Endothelial cell (in vitro differentiated cells): Measurements from ENCODE around the gene CFAP61. TPM values are rescaled to one million over a fixed set of nuclear protein-coding genes. Genes with fewer than 3 reads are reported as not detected.

Experiments
- DNase-seq: peaks from one replicate; pipeline ENCODE4 v3.0.0; 2021; ENCODE audit warnings: low spot score
- H3K27ac Mint-ChIP-seq: one replicate; pipeline ENCODE4 v1.8.0; 2021; ENCODE audit warnings: mixed read lengths, inconsistent platforms; ENCODE audit not compliant: unreplicated experiment
- H3K27me3 Mint-ChIP-seq: one replicate; pipeline ENCODE4 v1.8.0; 2021; ENCODE audit warnings: mild to moderate bottlenecking, moderate library complexity, mixed read lengths, inconsistent platforms; ENCODE audit not compliant: unreplicated experiment
- H3K36me3 Mint-ChIP-seq: one replicate; pipeline ENCODE4 v1.8.0; 2021; ENCODE audit warnings: mild to moderate bottlenecking, low read depth, mixed read lengths, inconsistent platforms; ENCODE audit not compliant: unreplicated experiment
- H3K4me1 Mint-ChIP-seq: one replicate; pipeline ENCODE4 v1.8.0; 2021; ENCODE audit warnings: mild to moderate bottlenecking, mixed read lengths, inconsistent platforms; ENCODE audit not compliant: unreplicated experiment
- H3K4me3 Mint-ChIP-seq: one replicate; pipeline ENCODE4 v1.8.0; 2021; ENCODE audit warnings: mild to moderate bottlenecking, mixed read lengths, inconsistent platforms; ENCODE audit not compliant: unreplicated experiment
- H3K9me3 Mint-ChIP-seq: one replicate; pipeline ENCODE4 v1.8.0; 2021; ENCODE audit warnings: mixed read lengths, inconsistent platforms; ENCODE audit not compliant: unreplicated experiment
- total RNA-seq: library from RNA; stranded (reverse); fragmentation: NEBNext Ultra II Directional; extraction: Animal tissue kit (Norgen Biotek cat#: 25700); gene quantifications from one replicate; pipeline ENCODE4 v1.2.1, GENCODE V29; 2021; ENCODE audit not compliant: unreplicated experiment
- TF ChIP-seq, protein P1 (sequence below): fragments of 200-600 bp; sonication (generic); IDR thresholded peaks from one replicate; pipeline ENCODE4 v1.5.0; 2021; ENCODE audit warnings: antibody characterized with exemption; ENCODE audit not compliant: unreplicated experiment

CFAP61 gene
- total RNA-seq, 1 donor from 2014 or later = not detected

DNA sequence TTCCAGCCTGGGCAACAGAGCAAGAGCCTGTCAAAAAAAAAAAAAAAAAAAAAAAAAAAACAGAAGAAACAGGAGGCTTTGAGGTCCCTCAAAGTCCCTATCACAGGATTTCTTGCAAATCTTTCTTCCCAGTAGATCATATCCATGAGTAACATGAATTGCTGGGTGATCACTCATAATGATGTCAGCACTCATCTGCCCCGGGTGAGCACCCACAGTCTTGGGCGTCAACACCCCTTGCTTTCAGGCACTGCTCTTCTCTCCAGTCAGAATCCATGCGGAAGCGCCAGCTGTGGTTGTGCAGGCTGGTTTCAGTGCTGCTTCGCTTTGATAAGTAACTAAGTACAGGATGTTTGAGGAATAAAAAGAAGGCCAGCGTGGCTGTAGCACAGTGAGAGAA lies 275.4 kb downstream of the CFAP61 start:
- H3K9me3 Mint-ChIP-seq = no peaks in the 10 kb centered on the region
- no peaks in the 10 kb centered on the region for H3K36me3 Mint-ChIP-seq
- no peaks in the 10 kb centered on the region for H3K27me3 Mint-ChIP-seq
- DNase-seq = no peak
- H3K4me1 Mint-ChIP-seq = no peaks in the 10 kb centered on the region
- TF ChIP-seq, protein P1, sequence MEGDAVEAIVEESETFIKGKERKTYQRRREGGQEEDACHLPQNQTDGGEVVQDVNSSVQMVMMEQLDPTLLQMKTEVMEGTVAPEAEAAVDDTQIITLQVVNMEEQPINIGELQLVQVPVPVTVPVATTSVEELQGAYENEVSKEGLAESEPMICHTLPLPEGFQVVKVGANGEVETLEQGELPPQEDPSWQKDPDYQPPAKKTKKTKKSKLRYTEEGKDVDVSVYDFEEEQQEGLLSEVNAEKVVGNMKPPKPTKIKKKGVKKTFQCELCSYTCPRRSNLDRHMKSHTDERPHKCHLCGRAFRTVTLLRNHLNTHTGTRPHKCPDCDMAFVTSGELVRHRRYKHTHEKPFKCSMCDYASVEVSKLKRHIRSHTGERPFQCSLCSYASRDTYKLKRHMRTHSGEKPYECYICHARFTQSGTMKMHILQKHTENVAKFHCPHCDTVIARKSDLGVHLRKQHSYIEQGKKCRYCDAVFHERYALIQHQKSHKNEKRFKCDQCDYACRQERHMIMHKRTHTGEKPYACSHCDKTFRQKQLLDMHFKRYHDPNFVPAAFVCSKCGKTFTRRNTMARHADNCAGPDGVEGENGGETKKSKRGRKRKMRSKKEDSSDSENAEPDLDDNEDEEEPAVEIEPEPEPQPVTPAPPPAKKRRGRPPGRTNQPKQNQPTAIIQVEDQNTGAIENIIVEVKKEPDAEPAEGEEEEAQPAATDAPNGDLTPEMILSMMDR = no peak
- no peak overlapping the region for H3K27ac Mint-ChIP-seq
- no peak overlapping the region for H3K4me3 Mint-ChIP-seq

DNA sequence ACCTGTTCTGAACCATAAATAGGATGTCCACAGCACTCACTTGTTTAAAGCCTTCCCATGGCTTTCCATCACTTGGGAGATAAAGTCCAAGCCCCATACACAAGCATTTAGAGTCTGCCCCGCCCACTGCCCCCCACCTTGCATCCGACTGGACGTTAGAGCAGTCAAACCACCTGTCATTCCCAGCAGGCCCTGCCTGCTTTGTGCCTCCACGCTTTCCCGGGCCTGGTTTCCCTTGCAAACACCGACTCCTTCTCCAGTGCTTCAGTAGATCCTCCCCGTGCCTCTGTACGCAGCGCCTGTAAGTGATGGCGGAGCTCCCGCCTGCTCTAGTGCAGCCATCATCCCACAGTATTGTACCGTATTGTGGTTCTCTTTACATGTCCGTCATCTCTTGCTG lies 277.2 kb downstream of the CFAP61 start:
- H3K36me3 Mint-ChIP-seq = no peaks in the 10 kb centered on the region
- H3K4me3 Mint-ChIP-seq = no peak overlapping the region
- H3K9me3 Mint-ChIP-seq = no peaks in the 10 kb centered on the region
- H3K27me3 Mint-ChIP-seq = no peaks in the 10 kb centered on the region
- no peaks in the 10 kb centered on the region for H3K4me1 Mint-ChIP-seq
- no peak for DNase-seq
- H3K27ac Mint-ChIP-seq = no peak overlapping the region
- TF ChIP-seq, protein P1 = no peak

DNA sequence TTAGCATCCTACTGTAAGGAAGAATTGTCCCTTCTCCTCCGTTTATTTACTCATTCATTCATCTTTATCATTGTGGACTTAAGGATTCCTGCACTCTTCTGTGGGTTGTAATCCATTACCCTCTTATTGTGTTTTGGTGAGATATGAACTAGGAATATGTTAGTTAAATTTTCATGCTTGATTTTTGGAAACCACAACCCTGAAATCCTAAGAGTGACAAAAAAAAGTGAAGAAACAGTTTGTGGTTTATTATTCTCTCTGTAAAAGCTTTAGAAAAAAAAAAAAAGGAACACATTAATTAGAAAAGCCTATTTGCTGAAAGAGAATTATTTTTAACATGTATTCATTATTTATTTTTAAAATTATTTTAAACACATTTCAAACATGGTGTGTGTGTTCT lies 278.8 kb downstream of the CFAP61 start:
- TF ChIP-seq, protein P1 = no peak
- Mint-ChIP-seq H3K27me3 (no peaks in the 10 kb centered on the region), H3K27ac (no peak overlapping the region), H3K36me3 (no peaks in the 10 kb centered on the region), H3K4me1 (no peaks in the 10 kb centered on the region), H3K4me3 (no peak overlapping the region), H3K9me3 (no peaks in the 10 kb centered on the region)
- no peak for DNase-seq

DNA sequence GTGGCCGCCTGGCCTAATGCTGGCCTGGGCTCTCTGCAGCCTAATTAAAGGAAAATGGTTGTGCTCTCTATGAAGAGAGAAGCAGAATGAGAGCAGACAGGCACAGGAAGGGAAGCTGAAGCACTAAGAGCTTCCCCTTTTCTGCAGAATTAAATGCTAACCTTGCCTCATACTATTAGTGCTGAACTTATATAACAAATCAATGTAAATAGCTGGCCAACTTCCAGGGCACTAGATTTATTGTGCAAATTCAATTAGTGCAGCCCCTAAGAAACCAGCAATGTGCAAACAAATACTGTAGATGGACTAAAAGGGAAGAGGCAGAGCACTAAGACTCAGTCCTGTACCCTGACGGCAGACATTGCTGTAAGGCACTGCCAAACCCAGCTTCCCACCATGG lies 279.5 kb downstream of the CFAP61 start:
- no peak overlapping the region for H3K4me3 Mint-ChIP-seq
- no peaks in the 10 kb centered on the region for H3K27me3 Mint-ChIP-seq
- TF ChIP-seq, protein P1 = no peak
- H3K36me3 Mint-ChIP-seq = no peaks in the 10 kb centered on the region
- DNase-seq = no peak
- H3K9me3 Mint-ChIP-seq = no peaks in the 10 kb centered on the region
- no peaks in the 10 kb centered on the region for H3K4me1 Mint-ChIP-seq
- no peak overlapping the region for H3K27ac Mint-ChIP-seq

DNA sequence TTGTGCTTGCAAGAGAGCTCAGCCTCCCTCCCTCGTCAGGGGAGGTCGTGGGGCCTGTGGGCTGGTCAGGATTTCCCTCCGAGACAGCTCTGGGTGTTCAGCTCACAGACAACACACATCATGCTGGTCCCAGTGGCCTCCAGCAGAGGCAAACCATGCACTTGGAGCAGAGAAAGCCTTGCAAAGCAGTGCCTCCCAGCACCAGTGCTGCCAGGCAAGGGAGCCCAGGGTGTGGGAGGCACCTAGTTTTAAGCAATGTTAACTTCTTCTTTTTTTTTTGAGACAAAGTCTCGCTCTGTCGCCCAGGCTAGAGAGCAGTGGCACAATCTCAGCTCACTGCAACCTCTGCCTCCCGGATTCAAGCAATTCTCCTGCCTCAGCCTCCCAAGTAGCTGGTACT lies 281.5 kb downstream of the CFAP61 start:
- Mint-ChIP-seq H3K4me3 (no peak overlapping the region), H3K27ac (no peak overlapping the region)
- TF ChIP-seq, protein P1 = no peak

More for the DNA sequence above, 281.5 kb downstream of the CFAP61 start:
- Mint-ChIP-seq H3K27me3 (peaks cover 1% of the 10 kb centered on the region), H3K36me3 (peaks cover 4% of the 10 kb centered on the region), H3K9me3 (no peaks in the 10 kb centered on the region), H3K4me1 (no peaks in the 10 kb centered on the region)
- DNase-seq = no peak
